CD4-positive, alpha-beta memory T cell (primary cell): Measurements from ENCODE around the gene FAM200A. TPM values are rescaled to one million over a fixed set of nuclear protein-coding genes. Genes with fewer than 3 reads are reported as not detected.

Experiments
- CTCF ChIA-PET: fragments of 350-600 bp; sonication (Branson Sonifier 250); formaldehyde crosslinking; loops from one replicate; lab custom pipeline; 2021; ENCODE audit warnings: inconsistent platforms; ENCODE audit not compliant: partially characterized antibody; lab: Charles Lee
- POLR2A ChIA-PET: fragments of 350-600 bp; sonication (Branson Sonifier 250); formaldehyde crosslinking; loops from one replicate; lab custom pipeline; 2021; ENCODE audit not compliant: partially characterized antibody; lab: Charles Lee
- DNase-seq, 5 donors: peaks; one replicate each; pipeline versions ENCODE4 v3.0.0 to v3.0.0-alpha.2; 2020 to 2022; ENCODE audit warnings: mixed read lengths in 1 of 5
- H3K27ac ChIP-seq: one replicate; pipeline ENCODE4 v1.7.0; 2013; ENCODE audit warnings: low read depth, low read length
- H3K27me3 ChIP-seq: 2 replicates; pipeline ENCODE4 v1.7.0; 2013; ENCODE audit warnings: mild to moderate bottlenecking, low read length, moderate library complexity; ENCODE audit not compliant: insufficient read depth
- H3K36me3 ChIP-seq: 2 replicates; pipeline ENCODE4 v1.7.0; 2013; ENCODE audit warnings: mild to moderate bottlenecking, low read length, moderate library complexity; ENCODE audit not compliant: insufficient read depth
- H3K4me1 ChIP-seq: 2 replicates; pipeline ENCODE4 v1.7.0; 2013; ENCODE audit warnings: mild to moderate bottlenecking, low read length, moderate library complexity; ENCODE audit not compliant: insufficient read depth
- H3K4me3 ChIP-seq, 2 donors: one replicate each; pipeline ENCODE4 v1.7.0; 2013; ENCODE audit warnings: low read length in 2 of 2, mild to moderate bottlenecking in 1 of 2
- H3K9me3 ChIP-seq, 2 donors: one replicate each; pipeline ENCODE4 v1.7.0; 2013; ENCODE audit warnings: low read length in 2 of 2, control low read depth in 1 of 2; ENCODE audit not compliant: control insufficient read depth in 1 of 2
- H3K27ac Mint-ChIP-seq, 7 donors: one replicate each; pipeline ENCODE4 v1.8.0; 2020 to 2021; ENCODE audit warnings: mixed read lengths in 7 of 7, mild to moderate bottlenecking in 6 of 7, inconsistent platforms in 3 of 7, moderate library complexity in 3 of 7
- H3K27me3 Mint-ChIP-seq, 2 donors: one replicate each; pipeline ENCODE4 v1.8.0; 2020 to 2021; ENCODE audit warnings: mixed read lengths in 2 of 2
- H3K36me3 Mint-ChIP-seq, 2 donors: one replicate each; pipeline ENCODE4 v1.8.0; 2020 to 2021; ENCODE audit warnings: mixed read lengths in 2 of 2, inconsistent platforms in 1 of 2, mild to moderate bottlenecking in 1 of 2
- H3K4me1 Mint-ChIP-seq, 4 donors: one replicate each; pipeline ENCODE4 v1.8.0; 2020 to 2021; ENCODE audit warnings: mixed read lengths in 4 of 4, mild to moderate bottlenecking in 1 of 4
- H3K4me3 Mint-ChIP-seq, 8 donors: one replicate each; pipeline ENCODE4 v1.8.0; 2020 to 2021; ENCODE audit warnings: mixed read lengths in 8 of 8, mild to moderate bottlenecking in 7 of 8, moderate library complexity in 6 of 8, inconsistent platforms in 3 of 8
- H3K9me3 Mint-ChIP-seq, 8 donors: one replicate each; pipeline ENCODE4 v1.8.0; 2020 to 2021; ENCODE audit warnings: mixed read lengths in 8 of 8, mild to moderate bottlenecking in 5 of 8, inconsistent platforms in 3 of 8, moderate library complexity in 1 of 8
- intact Hi-C: fragments of 100-400 bp; cut with micrococcal nuclease; formaldehyde crosslinking; loops from one replicate; pipeline ENCODE4 v1.15.1; 2023
- polyA plus RNA-seq, 2 donors: library from polyadenylated mRNA; unstranded; fragments of 300-500 nt; fragmentation: Illumina TruSeq; gene quantifications; one replicate each; pipeline ENCODE4 v1.2.3, GENCODE V29; 2021
- total RNA-seq, 2 experiments: library from RNA; stranded (reverse); gene quantifications; one replicate each; pipeline ENCODE4 v1.2.3, GENCODE V29; 2021

The FAM200A gene
- total RNA-seq (10 to 100 TPM; 12.9 to 13.0 TPM), polyA plus RNA-seq (1 to 10 TPM; 1.6 to 5.9 TPM)

DNA sequence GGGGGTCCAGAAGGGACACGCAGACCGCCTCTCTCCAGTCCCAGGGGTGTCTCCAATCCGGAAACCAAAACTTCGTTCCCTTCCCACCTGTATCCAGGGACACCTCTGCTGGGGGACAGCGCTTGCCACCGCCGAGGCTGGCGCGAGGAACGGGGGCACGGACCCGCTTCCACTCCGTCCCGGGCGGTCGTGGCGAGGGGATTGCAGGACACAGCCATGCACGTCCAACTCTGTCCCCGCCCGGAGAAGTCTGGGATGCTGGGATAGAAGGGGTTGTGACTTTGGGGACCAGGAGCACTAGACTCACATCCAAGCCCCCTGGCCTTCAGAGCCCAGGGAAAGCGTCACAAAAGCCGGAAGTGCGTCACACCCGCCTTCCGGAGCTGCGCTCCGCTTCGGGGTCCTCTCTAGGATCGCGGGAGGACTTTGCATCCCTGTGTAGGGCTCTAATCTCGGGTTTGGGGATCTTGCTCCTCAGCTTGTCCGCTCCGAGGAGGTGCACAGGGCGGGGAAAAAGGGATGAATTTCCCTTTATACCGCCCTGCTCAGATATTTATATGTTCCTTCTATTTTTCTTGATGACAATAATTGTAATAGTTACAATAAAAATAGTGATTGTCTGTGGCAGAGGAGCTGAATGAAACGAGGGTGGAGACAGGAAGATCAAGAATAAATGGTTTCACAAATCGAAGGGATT lies at the start of gene FAM200A:
Gene FAM200A, minus strand, starts transcription at position 348 of the 697 bp plus-strand sequence. CDS start 3,707 bp downstream, outside the sequence.
- POLR2A ChIA-PET: interaction anchor here (0.7 to 2.2 kb wide), 6 partner anchors 27 to 144 kb away, joined by 3 to 26 read pairs (median 8); partner anchors contain the start of genes BUD31, PDAP1, ZKSCAN5 and ZNF394
- peaks cover 16 to 48% (median 30%) of the 10 kb centered on the region in 4 donors for H3K4me1 Mint-ChIP-seq
- CTCF ChIA-PET: no interaction called here

DNA sequence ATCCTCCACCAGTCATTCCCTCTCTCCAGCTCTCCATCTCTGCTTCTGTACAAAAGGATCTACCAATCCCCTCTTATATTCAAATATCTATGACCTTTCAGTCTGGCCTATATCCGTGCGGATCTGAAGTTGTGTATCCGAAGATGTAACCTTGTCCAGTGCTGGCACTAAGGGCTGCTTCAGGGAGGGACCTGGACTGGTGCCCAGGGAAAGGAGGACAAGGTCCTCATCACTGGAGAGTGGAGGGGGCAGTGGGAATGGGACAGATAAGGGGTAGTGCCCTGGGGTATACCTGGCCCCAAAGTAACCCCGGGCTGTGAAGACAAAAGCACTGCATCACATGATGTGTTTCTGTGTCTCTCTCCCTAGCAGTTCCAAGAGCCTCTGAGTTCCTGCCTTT lies 47.9 kb upstream of the FAM200A start:
- peak overlapping the region in 1 of 7 donors; percentile 7 for H3K27ac Mint-ChIP-seq
- no peaks in the 10 kb centered on the region for H3K36me3 Mint-ChIP-seq
- no peaks in the 10 kb centered on the region for H3K4me1 ChIP-seq
- POLR2A ChIA-PET: interaction anchor here (1.4 kb wide), 1 partner anchor 42 kb away, joined by 3 read pairs; no protein-coding TSS in a partner anchor
- intact Hi-C loops: no loop called here
- H3K27me3 ChIP-seq: no peaks in the 10 kb centered on the region
- H3K4me3 ChIP-seq: no peak overlapping the region
- no peak for DNase-seq
- no peaks in the 10 kb centered on the region for H3K9me3 ChIP-seq
- H3K27ac ChIP-seq: no peak overlapping the region
- no peaks in the 10 kb centered on the region for H3K9me3 Mint-ChIP-seq
- H3K4me1 Mint-ChIP-seq: no peaks in the 10 kb centered on the region
- CTCF ChIA-PET: no interaction called here
- H3K4me3 Mint-ChIP-seq: no peak overlapping the region
- H3K36me3 ChIP-seq: no peaks in the 10 kb centered on the region
- no peaks in the 10 kb centered on the region for H3K27me3 Mint-ChIP-seq

More for the DNA sequence above, at the start of gene FAM200A:
- peaks cover 5% of the 10 kb centered on the region for H3K36me3 ChIP-seq
- Mint-ChIP-seq H3K9me3 (peaks cover 0 to 1% (median 0%) of the 10 kb centered on the region in 8 donors), H3K27me3 (no peaks in the 10 kb centered on the region), H3K27ac (peak within 1 kb of the TSS; percentile 76 to 99 (median 91)), H3K4me3 (peak within 1 kb of the TSS; percentile 86 to 98 (median 92)), H3K36me3 (peaks cover 13 to 39% of the 10 kb centered on the region in 2 donors)
- DNase-seq: peak; percentile 82 to 88 (median 84)
- H3K27ac ChIP-seq: peak within 1 kb of the TSS; percentile 97
- H3K27me3 ChIP-seq: no peaks in the 10 kb centered on the region
- H3K4me1 ChIP-seq: peaks cover 33% of the 10 kb centered on the region
- intact Hi-C loops: loop anchor here (1.0 to 10.0 kb wide), 4 partner anchors 48 to 533 kb away; partner anchors contain the start of genes COPS6, ZKSCAN5, ZNF3 and ZNF394
- H3K4me3 ChIP-seq: peak within 1 kb of the TSS; percentile 94 to 95
- no peaks in the 10 kb centered on the region for H3K9me3 ChIP-seq

DNA sequence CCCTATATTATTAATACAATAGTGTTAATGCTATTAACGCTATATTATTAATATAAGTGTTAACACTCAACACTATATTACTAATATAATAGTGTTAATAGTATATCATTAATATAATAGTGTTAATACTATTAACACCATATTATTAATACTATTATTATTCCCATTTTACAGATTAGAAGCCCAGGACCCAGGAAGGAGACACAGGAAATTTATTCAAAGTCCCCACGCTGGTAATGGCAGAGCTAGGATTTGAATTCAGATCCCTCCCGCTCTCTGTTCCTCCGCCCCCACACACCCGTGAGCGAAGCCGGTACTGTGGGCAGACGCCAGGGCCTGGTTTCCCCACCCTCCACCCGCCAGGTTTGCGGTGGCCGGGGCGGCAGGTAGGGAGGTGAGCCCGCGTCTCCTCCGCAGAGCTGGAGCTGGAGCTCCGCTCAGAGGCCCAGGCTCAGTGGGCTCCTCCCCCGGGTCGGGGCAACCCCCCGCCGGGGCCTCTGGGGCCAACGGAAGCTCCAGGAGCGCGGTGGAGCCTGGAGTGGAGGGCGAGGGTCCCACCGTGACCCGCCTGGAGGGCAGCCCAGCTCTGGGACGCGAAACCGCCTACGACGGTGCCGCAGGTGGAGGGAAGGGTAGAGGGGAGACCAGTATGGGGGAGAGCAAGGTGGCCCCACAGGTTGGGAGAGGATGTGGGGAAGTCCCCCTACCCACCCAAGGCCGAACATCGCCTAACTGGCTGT lies 46.0 kb upstream of the FAM200A start, which contains the start of gene TMEM225B:
Gene TMEM225B, plus strand, starts transcription at position 506 of the 740 bp plus-strand sequence. CDS start 6,122 bp downstream, outside the sequence.
- Histone ChIP-seq H3K4me3 (no peak within 1 kb of the TSS), H3K9me3 (no peaks in the 10 kb centered on the region), H3K36me3 (no peaks in the 10 kb centered on the region), H3K27me3 (no peaks in the 10 kb centered on the region), H3K27ac (no peak within 1 kb of the TSS), H3K4me1 (no peaks in the 10 kb centered on the region)
- CTCF ChIA-PET: no interaction called here
- Mint-ChIP-seq H3K36me3 (no peaks in the 10 kb centered on the region), H3K4me1 (no peaks in the 10 kb centered on the region), H3K9me3 (no peaks in the 10 kb centered on the region), H3K27me3 (no peaks in the 10 kb centered on the region), H3K27ac (no peak within 1 kb of the TSS), H3K4me3 (no peak within 1 kb of the TSS)
- POLR2A ChIA-PET: interaction anchor here (1.0 kb wide), 2 partner anchors 18 to 39 kb away, joined by 3 to 5 read pairs; partner anchors contain the start of genes ZNF655 and ZSCAN25
- peak in 3 of 5 donors; percentile 13 to 31 (median 21) for DNase-seq
- intact Hi-C loops: no loop called here

DNA sequence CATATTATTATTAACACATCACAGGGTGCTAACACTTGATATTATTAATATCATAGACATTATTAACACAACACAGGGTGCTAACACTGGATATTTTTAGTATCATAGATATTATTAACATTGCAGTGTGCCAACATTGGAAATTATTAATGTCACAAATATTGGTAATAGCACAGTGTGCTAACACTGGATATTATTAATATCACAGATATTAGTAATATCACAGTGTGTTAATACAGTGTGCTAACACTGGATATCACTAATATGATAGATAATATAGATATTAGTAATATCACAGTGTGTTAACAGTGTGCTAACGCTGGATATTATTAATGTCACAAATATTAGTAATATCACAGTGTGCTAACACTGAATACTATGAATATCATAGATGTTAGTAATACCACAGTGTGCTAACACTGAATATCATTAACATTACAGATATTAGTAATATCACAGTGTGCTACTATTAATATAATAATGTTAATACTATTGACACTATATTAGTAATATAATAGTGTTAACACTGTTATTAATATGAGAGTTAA lies 44.6 kb upstream of the FAM200A start:
- Mint-ChIP-seq H3K27ac (no peak overlapping the region), H3K36me3 (no peaks in the 10 kb centered on the region), H3K27me3 (no peaks in the 10 kb centered on the region), H3K4me3 (no peak overlapping the region), H3K4me1 (no peaks in the 10 kb centered on the region), H3K9me3 (no peaks in the 10 kb centered on the region)
- ChIA-PET CTCF (no interaction called here), POLR2A (no interaction called here)
- Histone ChIP-seq H3K36me3 (no peaks in the 10 kb centered on the region), H3K4me1 (no peaks in the 10 kb centered on the region), H3K4me3 (no peak overlapping the region), H3K27me3 (no peaks in the 10 kb centered on the region), H3K9me3 (no peaks in the 10 kb centered on the region), H3K27ac (no peak overlapping the region)
- no peak for DNase-seq
- intact Hi-C loops: no loop called here

DNA sequence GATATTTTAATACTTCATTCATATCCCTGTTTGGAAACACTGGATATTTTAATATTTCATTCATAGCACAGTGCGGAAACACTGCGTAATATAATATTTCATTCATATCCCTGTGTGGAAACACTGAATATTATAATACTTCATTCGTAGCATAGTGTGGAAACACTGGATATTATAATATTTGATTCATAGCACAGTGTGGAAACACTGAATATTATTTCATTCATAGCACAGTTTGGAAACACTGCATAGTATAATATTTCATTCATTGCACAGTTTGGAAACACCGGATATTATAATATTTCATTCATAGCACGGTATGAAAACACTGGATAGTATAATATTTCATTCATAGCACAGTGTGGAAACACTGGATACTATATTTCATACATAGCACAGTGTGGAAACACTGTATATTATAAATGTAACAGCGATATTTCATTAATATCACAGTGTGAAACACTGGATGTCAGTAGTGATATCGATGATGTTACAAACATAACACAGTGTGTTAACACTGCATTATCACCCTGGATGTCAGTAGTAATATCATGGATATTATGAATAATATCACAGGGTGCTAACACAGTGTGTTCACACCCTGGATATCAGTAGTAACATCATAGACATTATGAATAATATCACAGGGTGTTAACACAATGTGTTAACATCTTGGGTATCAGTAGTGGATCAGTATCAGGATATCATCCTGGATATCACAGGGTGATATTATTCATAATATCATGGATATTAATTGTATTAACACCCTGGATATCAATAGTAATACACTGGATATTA lies 43.2 kb upstream of the FAM200A start:
- no peaks in the 10 kb centered on the region for H3K9me3 ChIP-seq
- no peaks in the 10 kb centered on the region for H3K4me1 Mint-ChIP-seq
- H3K36me3 ChIP-seq: no peaks in the 10 kb centered on the region
- H3K9me3 Mint-ChIP-seq: no peaks in the 10 kb centered on the region
- no peak for DNase-seq
- H3K36me3 Mint-ChIP-seq: no peaks in the 10 kb centered on the region
- H3K27me3 ChIP-seq: no peaks in the 10 kb centered on the region
- intact Hi-C loops: no loop called here
- H3K27ac Mint-ChIP-seq: no peak overlapping the region
- no peak overlapping the region for H3K4me3 Mint-ChIP-seq
- ChIA-PET POLR2A (no interaction called here), CTCF (no interaction called here)
- H3K4me1 ChIP-seq: no peaks in the 10 kb centered on the region
- H3K27ac ChIP-seq: no peak overlapping the region
- H3K27me3 Mint-ChIP-seq: no peaks in the 10 kb centered on the region
- H3K4me3 ChIP-seq: no peak overlapping the region

DNA sequence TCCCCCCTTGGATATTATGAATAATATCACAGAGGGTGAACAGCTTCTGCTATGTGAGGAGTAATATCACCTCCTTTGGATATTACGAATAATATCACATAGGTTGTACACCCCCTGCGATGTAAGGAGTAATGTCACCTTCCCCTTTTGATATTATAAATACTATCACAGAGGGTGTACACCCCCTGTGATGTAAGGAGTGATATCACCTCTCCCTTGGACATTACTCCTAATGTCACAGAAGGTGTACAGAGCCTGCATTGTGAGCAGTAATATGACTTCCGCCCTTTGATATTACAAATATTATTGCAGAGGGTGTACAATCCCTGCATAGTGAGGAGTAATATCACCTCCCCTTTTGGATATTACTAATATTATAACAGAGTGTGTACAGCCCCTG lies 37.0 kb upstream of the FAM200A start:
- Histone ChIP-seq H3K27ac (no peak overlapping the region), H3K4me3 (no peak overlapping the region)
- POLR2A ChIA-PET: no interaction called here

More for the DNA sequence above, 37.0 kb upstream of the FAM200A start:
- Mint-ChIP-seq H3K9me3 (no peaks in the 10 kb centered on the region), H3K4me1 (no peaks in the 10 kb centered on the region), H3K27ac (no peak overlapping the region), H3K36me3 (no peaks in the 10 kb centered on the region), H3K4me3 (no peak overlapping the region), H3K27me3 (peaks cover 6 to 12% of the 10 kb centered on the region in 2 donors)
- intact Hi-C loops: no loop called here
- Histone ChIP-seq H3K27me3 (no peaks in the 10 kb centered on the region), H3K9me3 (no peaks in the 10 kb centered on the region), H3K36me3 (no peaks in the 10 kb centered on the region), H3K4me1 (no peaks in the 10 kb centered on the region)
- CTCF ChIA-PET: no interaction called here
- no peak for DNase-seq
